H9 (cell line): ENCODE data around the gene TMC8. TPM values are rescaled to one million over a fixed set of nuclear protein-coding genes. Genes with fewer than 3 reads are reported as not detected.

Experiments used
- DNase-seq: peaks from one replicate; pipeline ENCODE4 v3.0.0-alpha.2; 2017
- H2AFZ ChIP-seq: one replicate; pipeline ENCODE4 v1.6.1; 2013; ENCODE audit warnings: mild to moderate bottlenecking, low read length, control low read depth, moderate library complexity
- H2AK5ac ChIP-seq: 2 replicates; pipeline ENCODE4 v1.6.1; 2013; ENCODE audit warnings: low read length, control low read depth, mixed read lengths; ENCODE audit not compliant: insufficient read length
- H2BK120ac ChIP-seq: one replicate; pipeline ENCODE4 v1.6.1; 2013; ENCODE audit warnings: low read depth, mild to moderate bottlenecking, low read length, control low read depth, inconsistent platforms; ENCODE audit not compliant: poor library complexity, severe bottlenecking
- H2BK12ac ChIP-seq: 2 replicates; pipeline ENCODE4 v1.6.1; 2013; ENCODE audit warnings: low read length, control low read depth, mixed read lengths, low read depth; ENCODE audit not compliant: insufficient read length
- H2BK15ac ChIP-seq: 2 replicates; pipeline ENCODE4 v1.6.1; 2013; ENCODE audit warnings: low read depth, low read length, control low read depth
- H2BK20ac ChIP-seq: one replicate; pipeline ENCODE4 v1.6.1; 2013; ENCODE audit warnings: low read depth, mild to moderate bottlenecking, low read length, control low read depth, inconsistent platforms; ENCODE audit not compliant: poor library complexity, severe bottlenecking
- H2BK5ac ChIP-seq: 2 replicates; pipeline ENCODE4 v1.6.1; 2013; ENCODE audit warnings: low read length, control low read depth, mixed read lengths; ENCODE audit not compliant: insufficient read length
- H3K14ac ChIP-seq: 2 replicates; pipeline ENCODE4 v1.6.1; 2013; ENCODE audit warnings: low read length, control low read depth; ENCODE audit not compliant: insufficient read depth
- H3K18ac ChIP-seq: 2 replicates; pipeline ENCODE4 v1.6.1; 2013; ENCODE audit warnings: low read depth, mild to moderate bottlenecking, mixed read lengths, low read length, control low read depth; ENCODE audit not compliant: insufficient read length
- H3K23ac ChIP-seq: 2 replicates; pipeline ENCODE4 v1.6.1; 2013; ENCODE audit warnings: low read length, control low read depth, mixed read lengths, low read depth; ENCODE audit not compliant: insufficient read length
- H3K23me2 ChIP-seq: 2 replicates; pipeline ENCODE4 v1.6.1; 2013; ENCODE audit warnings: low read depth, mild to moderate bottlenecking, mixed read lengths, low read length, control low read depth; ENCODE audit not compliant: insufficient read length, poor library complexity, severe bottlenecking
- H3K27ac ChIP-seq: 2 replicates; pipeline ENCODE4 v1.5.1; 2013; ENCODE audit warnings: low read length, control low read depth, mixed read lengths, low read depth; ENCODE audit not compliant: insufficient read length
- H3K27me3 ChIP-seq: 2 replicates; pipeline ENCODE4 v1.6.1; 2013; ENCODE audit warnings: low read length, control low read depth, inconsistent platforms; ENCODE audit not compliant: insufficient read depth
- H3K4ac ChIP-seq: 2 replicates; pipeline ENCODE4 v1.6.1; 2013; ENCODE audit warnings: low read depth, mild to moderate bottlenecking, control low read depth, inconsistent platforms, low read length, moderate library complexity
- H3K4me1 ChIP-seq: 2 replicates; pipeline ENCODE4 v1.6.1; 2013; ENCODE audit warnings: low read length, control low read depth, inconsistent platforms; ENCODE audit not compliant: insufficient read depth
- H3K4me2 ChIP-seq: 2 replicates; pipeline ENCODE4 v1.6.1; 2013; ENCODE audit warnings: low read length, control low read depth, mixed read lengths; ENCODE audit not compliant: insufficient read length, insufficient read depth
- H3K56ac ChIP-seq: 2 replicates; pipeline ENCODE4 v1.6.1; 2013; ENCODE audit warnings: low read depth, mild to moderate bottlenecking, mixed read lengths, low read length, control low read depth; ENCODE audit not compliant: insufficient read length
- H3K79me1 ChIP-seq: 2 replicates; pipeline ENCODE4 v1.6.1; 2013; ENCODE audit warnings: low read depth, mild to moderate bottlenecking, moderate library complexity, low read length, control low read depth, inconsistent platforms; ENCODE audit not compliant: insufficient read depth, poor library complexity, severe bottlenecking
- H3K79me2 ChIP-seq: 2 replicates; pipeline ENCODE4 v1.6.1; 2013; ENCODE audit warnings: low read length, control low read depth, inconsistent platforms; ENCODE audit not compliant: insufficient read depth
- H3K9ac ChIP-seq: 2 replicates; pipeline ENCODE4 v1.6.1; 2013; ENCODE audit warnings: low read length, control low read depth, mixed read lengths; ENCODE audit not compliant: insufficient read length; ENCODE audit errors: extremely low read depth
- H3K9me3 ChIP-seq: one replicate; pipeline ENCODE4 v1.6.1; 2013; ENCODE audit warnings: low read depth, low read length, inconsistent platforms; ENCODE audit not compliant: control insufficient read depth
- H3T11ph ChIP-seq: one replicate; pipeline ENCODE4 v1.6.1; 2013; ENCODE audit warnings: mild to moderate bottlenecking, low read length, control low read depth, inconsistent platforms
- H4K20me1 ChIP-seq: one replicate; pipeline ENCODE4 v1.6.1; 2013; ENCODE audit not compliant: control insufficient read depth, insufficient read length, insufficient read depth
- H4K5ac ChIP-seq: 2 replicates; pipeline ENCODE4 v1.6.1; 2013; ENCODE audit warnings: low read depth, mild to moderate bottlenecking, mixed read lengths, low read length, control low read depth; ENCODE audit not compliant: insufficient read length
- H4K8ac ChIP-seq: replicated peaks from 2 replicates; pipeline ENCODE4 v1.6.1; 2013; ENCODE audit warnings: low read length, control low read depth, mixed read lengths, low read depth; ENCODE audit not compliant: insufficient read length
- H4K91ac ChIP-seq: 2 replicates; pipeline ENCODE4 v1.6.1; 2013; ENCODE audit warnings: low read depth, mild to moderate bottlenecking, moderate library complexity, mixed read lengths, low read length, control low read depth; ENCODE audit not compliant: insufficient read length
- H3K27ac Mint-ChIP-seq, 3 experiments: 2 replicates in 2 of 3; 3 replicates in 1 of 3; pipeline ENCODE4 v1.8.0; 2020 to 2021; ENCODE audit warnings: mixed read lengths in 3 of 3, mild to moderate bottlenecking in 1 of 3, moderate library complexity in 1 of 3
- H3K27me3 Mint-ChIP-seq: 2 replicates; pipeline ENCODE4 v1.8.0; 2021; ENCODE audit warnings: low read depth, mild to moderate bottlenecking, moderate library complexity, mixed read lengths
- H3K36me3 Mint-ChIP-seq, 3 experiments: 2 replicates in 2 of 3; 3 replicates in 1 of 3; pipeline ENCODE4 v1.8.0; 2020 to 2021; ENCODE audit warnings: low read depth in 3 of 3, mixed read lengths in 3 of 3; ENCODE audit not compliant: insufficient read depth in 1 of 3
- H3K4me1 Mint-ChIP-seq, 2 experiments: 2 replicates each; pipeline ENCODE4 v1.8.0; 2020; ENCODE audit warnings: mixed read lengths in 2 of 2
- H3K4me3 Mint-ChIP-seq, 2 experiments: 2 replicates in 1 of 2; 3 replicates in 1 of 2; pipeline ENCODE4 v1.8.0; 2020 to 2021; ENCODE audit warnings: mild to moderate bottlenecking in 2 of 2, mixed read lengths in 2 of 2, moderate library complexity in 1 of 2
- H3K9me3 Mint-ChIP-seq, 2 experiments: 2 replicates in 1 of 2; 3 replicates in 1 of 2; pipeline ENCODE4 v1.8.0; 2020; ENCODE audit warnings: mild to moderate bottlenecking in 2 of 2, mixed read lengths in 2 of 2, moderate library complexity in 1 of 2
- CTCF ChIP-seq: fragments of 200-600 bp; sonication (generic); conservative IDR thresholded peaks from 3 replicates; pipeline ENCODE4 v1.8.0; 2021; ENCODE audit warnings: antibody characterized with exemption, mild to moderate bottlenecking
- WGBS: extraction: QIAGEN DNeasy Blood & Tissue Kit; methylation state at CpG from one replicate; pipeline ENCODE4 v1.1.7; 2013; ENCODE audit warnings: missing lambda C conversion rate, low lambda C conversion rate, mixed read lengths; ENCODE audit not compliant: insufficient read length; ENCODE audit errors: extremely low coverage; 5-methylcytosine and 5-hydroxymethylcytosine counted together
- total RNA-seq: library from RNA; stranded (reverse); gene quantifications from 2 replicates; pipeline ENCODE4 v1.2.1, GENCODE V29; 2021

The TMC8 gene
- total RNA-seq, 1 experiment from 2014 or later = 1.0 TPM

GRCh38 chr17:78174346-78174869 lies 43.8 kb downstream of the TMC8 start:
- DNase-seq = no peak
- Histone ChIP-seq H2BK15ac (no peak overlapping the region), H4K5ac (no peak overlapping the region), H3K23me2 (no peaks in the 10 kb centered on the region), H2AK5ac (no peak overlapping the region), H3K27ac (no peak overlapping the region), H3K4me2 (no peak overlapping the region), H3K79me1 (no peaks in the 10 kb centered on the region), H2BK5ac (no peak overlapping the region), H2BK20ac (no peak overlapping the region), H3K9ac (no peak overlapping the region), H3T11ph (no peak overlapping the region), H3K14ac (no peak overlapping the region), H2AFZ (no peak overlapping the region), H3K27me3 (no peaks in the 10 kb centered on the region), H3K23ac (no peak overlapping the region), H3K4me1 (no peaks in the 10 kb centered on the region; the same call in 1 of the 2 replicates), H4K8ac (no peak overlapping the region), H3K79me2 (no peaks in the 10 kb centered on the region), H4K20me1 (peaks cover 4% of the 10 kb centered on the region), H2BK120ac (no peak overlapping the region), H3K9me3 (no peaks in the 10 kb centered on the region), H3K18ac (no peak overlapping the region), H4K91ac (no peak overlapping the region), H3K4ac (no peak overlapping the region), H3K56ac (no peak overlapping the region), H2BK12ac (no peak overlapping the region)
- peak overlapping the region in 2 of 3 experiments; percentile 59 to 80; a peak in 3 of 7 replicates for H3K27ac Mint-ChIP-seq
- no peaks in the 10 kb centered on the region; a peak in 1 of 5 replicates for H3K9me3 Mint-ChIP-seq
- peaks cover 31 to 65% (median 52%) of the 10 kb centered on the region in 3 experiments for H3K36me3 Mint-ChIP-seq
- no CpG with 5 or more reads among the region's 15 CpGs for WGBS
- peaks cover 33 to 52% of the 10 kb centered on the region in 2 experiments for H3K4me1 Mint-ChIP-seq
- H3K4me3 Mint-ChIP-seq = no peak overlapping the region
- no peaks in the 10 kb centered on the region; the same call in 1 of the 2 replicates for H3K27me3 Mint-ChIP-seq
- no peak for TF ChIP-seq CTCF
